SKM-1 treated with dmso at 0.1 percent for 144 hours (cell line): ENCODE data around the gene RIT1.

Source experiments
- DNase-seq: peaks from one replicate; lab custom pipeline; 2025; ENCODE audit not compliant: unreplicated experiment; lab: John Stamatoyannopoulos, UW

Gene RIT1, protein sequence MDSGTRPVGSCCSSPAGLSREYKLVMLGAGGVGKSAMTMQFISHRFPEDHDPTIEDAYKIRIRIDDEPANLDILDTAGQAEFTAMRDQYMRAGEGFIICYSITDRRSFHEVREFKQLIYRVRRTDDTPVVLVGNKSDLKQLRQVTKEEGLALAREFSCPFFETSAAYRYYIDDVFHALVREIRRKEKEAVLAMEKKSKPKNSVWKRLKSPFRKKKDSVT

DNA sequence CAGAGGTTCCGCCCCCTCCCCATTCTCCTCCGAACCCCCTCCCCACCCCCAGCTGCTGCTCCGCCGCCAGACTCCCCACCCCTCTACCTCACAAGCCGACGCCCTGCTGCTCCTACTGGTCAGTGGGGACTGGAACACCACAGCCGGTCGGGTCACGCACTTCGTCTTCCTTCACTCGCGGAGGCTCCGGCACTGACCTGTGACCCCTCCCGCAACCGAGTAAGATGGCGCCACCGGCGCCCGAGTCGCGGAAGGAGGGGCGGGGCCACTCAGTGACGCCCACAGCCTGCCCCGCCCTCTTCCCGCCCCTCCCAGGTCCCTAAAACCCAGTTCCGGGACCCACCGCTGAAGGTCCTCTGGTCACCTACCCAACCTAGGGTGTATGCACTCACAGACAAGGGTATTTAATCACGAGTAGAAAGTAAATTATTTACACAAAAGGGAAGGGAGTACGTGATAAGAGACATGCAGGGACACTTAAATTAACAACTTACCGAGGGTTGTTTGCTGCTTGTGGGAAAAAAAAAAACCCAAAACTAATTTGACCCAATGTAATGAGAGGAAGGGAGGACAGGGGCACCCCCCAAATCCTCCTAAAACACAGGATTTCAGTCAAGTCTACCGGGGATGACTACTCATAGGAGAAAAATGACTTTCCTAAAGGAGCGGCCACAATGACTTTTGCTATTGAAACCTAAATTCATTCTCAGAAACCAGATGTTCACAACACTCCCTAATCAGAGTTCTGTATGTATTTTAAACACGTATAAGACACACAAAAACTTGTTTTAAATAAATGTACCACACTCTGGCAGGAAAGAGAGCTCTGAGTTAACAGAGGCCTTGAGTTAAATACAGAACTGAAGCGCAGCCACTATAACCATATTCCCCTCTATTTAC is at the start of gene RIT1:
TSS of gene RIT1 (minus strand) at position 194 of the 900 bp plus-strand sequence. CDS start 588 bp downstream, outside the sequence.
- peak; percentile 88 for DNase-seq

DNA sequence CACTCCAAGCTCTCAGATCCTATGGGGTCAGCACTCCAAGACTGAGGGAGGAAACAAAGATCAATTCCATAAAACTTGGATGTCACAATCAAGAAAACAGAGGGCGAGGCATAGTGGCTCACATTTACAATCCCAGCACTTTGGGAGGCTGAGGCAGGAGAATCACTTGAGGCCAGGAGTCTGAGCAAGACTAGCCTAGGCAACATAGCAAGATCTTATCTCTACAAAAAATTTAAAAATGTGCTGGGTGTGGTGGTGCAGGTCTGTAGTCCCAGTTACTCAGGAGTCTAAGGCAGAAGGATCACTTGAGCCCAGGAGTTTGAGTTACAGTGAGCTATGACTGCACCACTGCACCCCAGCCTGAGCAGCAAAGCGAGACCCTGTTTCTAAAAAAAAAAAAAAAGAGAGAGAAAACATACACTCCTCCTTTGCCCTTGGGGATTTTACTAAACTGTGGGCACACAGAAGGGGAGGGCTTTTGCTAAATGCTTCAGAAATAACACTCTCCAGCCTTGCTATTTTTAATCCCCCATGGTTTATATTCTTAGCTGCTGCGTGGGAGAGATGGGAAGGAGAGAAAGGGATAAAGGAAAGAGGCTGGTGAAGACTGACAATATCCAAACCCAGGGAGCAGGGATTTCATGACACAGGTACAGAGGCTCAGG is 49.1 kb upstream of the RIT1 start:
- no peak for DNase-seq

DNA sequence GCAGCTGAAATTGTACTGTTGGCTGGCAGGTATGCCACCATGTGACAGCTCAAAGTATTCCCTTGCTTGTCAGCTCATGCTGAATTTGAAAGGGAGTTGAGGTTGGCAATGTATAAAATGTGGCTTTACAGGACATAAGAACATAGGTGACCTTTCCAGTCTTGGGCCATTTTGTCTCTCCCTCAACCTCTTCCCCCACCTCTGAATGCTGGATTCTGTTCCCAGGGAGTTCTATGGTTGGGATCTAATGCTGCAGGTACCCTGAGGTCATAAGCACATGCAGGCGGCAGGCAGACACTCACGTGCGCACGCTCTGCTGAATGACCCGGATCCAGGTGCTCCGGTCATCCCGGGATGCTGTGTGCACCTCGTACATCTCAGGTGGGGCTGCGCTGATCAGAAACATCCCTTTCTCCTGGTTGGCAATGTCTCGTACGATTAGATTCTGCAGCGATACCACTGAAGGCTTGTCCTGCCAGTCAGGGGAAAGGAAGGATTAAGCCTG is 46.3 kb upstream of the RIT1 start:
- no peak for DNase-seq

DNA sequence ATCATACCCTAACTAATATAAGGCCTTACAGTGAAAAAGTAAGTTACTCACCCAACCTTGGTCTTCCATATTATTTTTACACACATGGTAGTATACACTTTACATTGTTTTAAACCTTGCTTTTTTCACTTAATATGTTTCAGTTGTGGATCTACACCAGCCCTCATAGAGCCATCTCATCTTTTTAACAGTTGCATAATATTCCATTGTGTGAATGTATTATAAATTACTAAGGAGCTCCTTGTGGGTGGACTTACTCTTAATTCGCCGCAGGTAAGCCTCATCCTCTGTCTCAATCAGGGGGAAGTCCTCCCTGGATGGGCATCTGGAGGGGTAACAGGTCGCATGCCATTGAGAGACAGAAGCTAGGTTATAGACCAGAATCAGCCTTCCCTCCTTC is 43.5 kb upstream of the RIT1 start:
- DNase-seq, result no peak

DNA sequence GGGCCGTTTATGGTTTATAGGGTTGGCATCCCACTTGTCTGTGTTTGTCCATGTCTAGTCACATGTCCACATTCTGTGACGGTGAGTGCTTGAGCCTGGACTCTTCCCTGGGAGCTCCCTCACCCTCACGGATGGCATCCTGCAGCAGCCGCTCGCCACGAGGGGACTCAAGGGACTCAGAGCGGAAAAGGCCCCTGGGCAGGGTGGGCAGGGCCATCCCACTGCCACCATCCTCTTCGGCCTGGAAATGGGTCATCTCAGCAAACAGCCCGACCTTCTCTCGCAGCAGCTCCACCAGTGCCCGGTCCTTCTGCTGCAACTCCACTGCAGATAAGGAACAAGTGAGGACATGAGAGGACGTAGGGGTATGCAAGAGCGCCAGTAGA is 41.3 kb upstream of the RIT1 start:
- DNase-seq, result no peak

DNA sequence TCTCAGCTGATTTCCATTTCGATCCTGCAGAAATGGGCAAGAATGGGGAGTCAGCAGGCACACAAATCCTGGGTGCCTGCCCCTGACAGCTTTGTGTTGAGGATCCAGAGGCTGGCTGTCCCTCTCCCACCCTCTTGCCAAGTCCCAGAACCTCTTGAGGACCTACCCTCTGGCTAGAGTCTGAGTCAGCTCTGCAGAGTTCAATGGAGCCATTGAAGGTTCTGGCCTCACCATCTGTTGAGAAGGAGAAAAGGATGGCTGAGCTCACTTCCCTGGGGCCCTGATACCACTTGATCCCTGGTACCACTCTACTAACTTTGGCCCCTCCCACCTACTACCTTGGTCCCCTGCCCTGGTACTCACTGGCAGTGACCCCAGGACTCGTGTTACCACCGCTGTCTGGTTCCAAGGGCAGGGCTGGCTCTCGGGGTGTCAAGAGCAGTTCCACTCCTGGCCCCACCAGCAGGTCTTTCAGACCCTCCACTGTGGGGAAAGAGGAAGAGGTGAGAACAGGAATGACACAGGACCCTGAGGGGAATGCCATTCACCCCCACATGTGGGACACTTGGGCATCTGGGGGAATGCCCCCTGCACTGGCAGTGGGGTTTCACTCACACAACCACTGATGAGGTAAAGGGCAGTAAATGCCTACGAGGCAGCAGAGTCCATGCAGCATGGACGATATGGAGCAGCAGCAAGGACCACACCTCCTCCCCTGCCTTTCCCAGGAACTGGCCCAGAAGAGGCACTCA is 40.8 kb upstream of the RIT1 start:
- DNase-seq, result no peak

DNA sequence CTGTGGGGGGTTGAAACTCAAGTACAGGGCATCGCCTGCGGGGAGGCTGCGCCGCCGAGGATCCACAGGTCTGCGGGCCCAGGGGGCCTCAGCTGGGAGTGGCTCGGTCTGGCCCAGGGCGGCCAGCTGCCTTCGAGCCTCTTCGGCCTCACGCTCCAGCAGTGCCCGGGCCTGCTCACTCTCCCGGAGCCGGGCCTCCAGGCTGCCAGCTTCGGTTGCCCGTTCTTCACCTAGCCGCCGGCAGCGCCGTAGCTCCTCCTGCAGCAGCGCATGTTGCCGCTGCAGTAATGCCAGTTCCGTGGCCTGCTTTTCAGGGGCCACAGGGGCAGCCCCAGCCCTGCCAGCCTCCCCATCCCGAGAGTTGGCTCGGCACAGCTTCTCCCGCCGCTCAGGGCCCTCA is 39.7 kb upstream of the RIT1 start:
- no peak for DNase-seq

DNA sequence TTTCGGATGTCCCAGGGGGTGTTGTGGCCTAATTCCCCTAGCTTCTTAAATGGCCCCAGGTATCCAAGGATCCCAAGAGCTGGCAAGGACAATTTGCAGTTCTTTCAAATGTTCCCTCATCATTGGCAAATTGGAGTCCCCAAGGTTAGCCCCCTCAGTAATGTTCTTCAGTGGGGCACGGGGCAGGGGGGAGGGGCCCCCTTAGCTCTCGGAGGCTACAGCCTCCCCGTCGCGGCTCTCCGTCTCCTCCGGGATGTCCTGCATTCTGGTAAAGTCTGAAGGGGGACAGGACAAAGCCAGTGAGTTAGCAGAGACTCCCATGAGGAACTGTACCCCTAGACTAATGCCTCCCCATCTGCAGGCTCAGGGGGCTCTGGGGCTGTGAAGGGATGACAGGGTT is 36.6 kb upstream of the RIT1 start:
- no peak for DNase-seq

DNA sequence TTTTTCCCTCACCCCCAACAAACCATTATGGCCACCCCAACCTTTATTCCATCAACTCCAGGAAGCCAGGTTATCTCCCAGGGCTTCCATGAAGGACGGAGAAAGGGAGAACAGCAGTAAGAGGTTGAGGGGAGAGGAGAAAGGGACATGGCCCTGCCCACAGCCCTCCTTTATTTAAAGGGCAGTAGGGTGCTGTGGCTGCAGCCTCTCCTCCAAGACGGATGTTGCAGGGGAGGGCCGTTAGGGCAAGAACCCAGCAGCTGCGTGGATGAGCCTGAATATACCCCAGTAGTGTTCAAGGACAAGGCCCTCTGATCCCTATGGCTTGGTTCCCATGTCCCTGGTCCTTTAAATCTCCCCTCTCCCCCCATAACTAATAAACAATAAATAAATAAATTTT is 36.1 kb upstream of the RIT1 start:
- DNase-seq, result no peak

DNA sequence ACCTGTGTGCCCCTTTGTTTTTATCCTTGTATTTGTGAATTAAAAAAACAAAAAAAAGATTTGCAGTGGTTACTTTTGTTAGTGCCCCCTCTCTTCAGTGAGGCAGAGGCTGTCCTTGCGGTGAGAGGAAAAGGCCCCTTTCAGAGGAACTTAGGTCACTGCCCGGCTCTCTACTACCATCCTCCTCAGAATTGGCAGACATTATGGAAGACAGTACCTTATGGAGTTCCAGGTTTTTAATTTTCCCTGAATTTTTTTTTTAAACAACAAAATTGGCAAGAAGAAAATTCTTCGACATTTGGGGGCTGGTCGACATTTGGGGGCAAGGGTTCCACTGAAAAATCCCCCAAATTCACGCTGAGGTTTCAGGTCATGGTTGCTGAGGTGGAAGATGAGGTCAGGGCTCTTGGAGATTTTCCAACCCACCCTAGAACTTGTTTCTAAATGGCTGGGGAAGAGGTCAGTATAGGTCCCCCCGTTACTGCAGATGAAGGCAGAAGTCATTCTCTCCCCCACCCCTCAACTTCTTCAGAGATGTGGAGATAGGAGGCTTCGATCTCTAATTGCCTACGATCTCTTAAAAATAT is 35.6 kb upstream of the RIT1 start:
- DNase-seq, result no peak

DNA sequence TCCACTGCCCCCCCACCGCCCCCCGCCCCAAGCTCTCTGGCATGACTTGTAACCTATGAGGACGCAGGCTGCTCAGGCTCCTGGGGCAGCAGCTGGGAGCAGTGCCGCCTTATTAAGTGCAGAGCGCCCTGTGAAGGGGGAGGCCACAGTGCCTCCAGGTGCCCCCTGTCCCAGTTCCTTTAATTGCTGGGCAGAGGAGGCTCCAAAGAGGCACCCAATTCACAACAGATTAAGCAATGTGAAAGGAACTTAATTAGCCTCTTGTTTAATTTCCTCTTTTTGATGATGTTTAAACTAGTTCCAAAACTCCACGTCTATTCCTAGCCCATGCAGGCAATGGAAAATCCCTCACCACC is 33.3 kb upstream of the RIT1 start:
- peak; percentile 50 for DNase-seq

DNA sequence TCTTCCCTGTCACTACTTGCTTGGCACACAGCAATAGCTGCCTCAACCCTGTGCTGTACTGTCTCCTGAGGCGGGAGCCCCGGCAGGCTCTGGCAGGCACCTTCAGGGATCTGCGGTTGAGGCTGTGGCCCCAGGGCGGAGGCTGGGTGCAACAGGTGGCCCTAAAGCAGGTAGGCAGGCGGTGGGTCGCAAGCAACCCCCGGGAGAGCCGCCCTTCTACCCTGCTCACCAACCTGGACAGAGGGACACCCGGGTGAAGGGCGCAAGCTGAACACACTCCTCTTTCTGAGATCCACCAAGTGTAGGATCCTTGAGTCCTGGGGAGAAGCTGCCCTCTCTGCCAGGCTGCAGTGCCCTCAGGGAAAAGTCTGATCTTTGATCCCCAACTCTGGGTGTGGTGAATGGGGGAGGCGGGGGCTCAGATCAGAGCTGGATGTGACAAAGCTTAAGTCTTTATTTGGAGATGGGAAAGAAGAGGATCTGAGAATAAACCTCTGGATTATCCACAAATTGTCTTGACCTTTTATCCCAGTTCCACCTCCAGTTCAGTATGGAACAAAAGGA is 31.5 kb upstream of the RIT1 start:
- no peak for DNase-seq

DNA sequence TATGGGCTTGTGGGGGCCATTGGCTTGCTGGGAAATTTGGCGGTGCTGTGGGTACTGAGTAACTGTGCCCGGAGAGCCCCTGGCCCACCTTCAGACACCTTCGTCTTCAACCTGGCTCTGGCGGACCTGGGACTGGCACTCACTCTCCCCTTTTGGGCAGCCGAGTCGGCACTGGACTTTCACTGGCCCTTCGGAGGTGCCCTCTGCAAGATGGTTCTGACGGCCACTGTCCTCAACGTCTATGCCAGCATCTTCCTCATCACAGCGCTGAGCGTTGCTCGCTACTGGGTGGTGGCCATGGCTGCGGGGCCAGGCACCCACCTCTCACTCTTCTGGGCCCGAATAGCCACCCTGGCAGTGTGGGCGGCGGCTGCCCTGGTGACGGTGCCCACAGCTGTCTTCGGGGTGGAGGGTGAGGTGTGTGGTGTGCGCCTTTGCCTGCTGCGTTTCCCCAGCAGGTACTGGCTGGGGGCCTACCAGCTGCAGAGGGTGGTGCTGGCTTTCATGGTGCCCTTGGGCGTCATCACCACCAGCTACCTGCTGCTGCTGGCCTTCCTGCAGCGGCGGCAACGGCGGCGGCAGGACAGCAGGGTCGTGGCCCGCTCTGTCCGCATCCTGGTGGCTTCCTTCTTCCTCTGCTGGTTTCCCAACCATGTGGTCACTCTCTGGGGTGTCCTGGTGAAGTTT is 30.8 kb upstream of the RIT1 start:
- no peak for DNase-seq

DNA sequence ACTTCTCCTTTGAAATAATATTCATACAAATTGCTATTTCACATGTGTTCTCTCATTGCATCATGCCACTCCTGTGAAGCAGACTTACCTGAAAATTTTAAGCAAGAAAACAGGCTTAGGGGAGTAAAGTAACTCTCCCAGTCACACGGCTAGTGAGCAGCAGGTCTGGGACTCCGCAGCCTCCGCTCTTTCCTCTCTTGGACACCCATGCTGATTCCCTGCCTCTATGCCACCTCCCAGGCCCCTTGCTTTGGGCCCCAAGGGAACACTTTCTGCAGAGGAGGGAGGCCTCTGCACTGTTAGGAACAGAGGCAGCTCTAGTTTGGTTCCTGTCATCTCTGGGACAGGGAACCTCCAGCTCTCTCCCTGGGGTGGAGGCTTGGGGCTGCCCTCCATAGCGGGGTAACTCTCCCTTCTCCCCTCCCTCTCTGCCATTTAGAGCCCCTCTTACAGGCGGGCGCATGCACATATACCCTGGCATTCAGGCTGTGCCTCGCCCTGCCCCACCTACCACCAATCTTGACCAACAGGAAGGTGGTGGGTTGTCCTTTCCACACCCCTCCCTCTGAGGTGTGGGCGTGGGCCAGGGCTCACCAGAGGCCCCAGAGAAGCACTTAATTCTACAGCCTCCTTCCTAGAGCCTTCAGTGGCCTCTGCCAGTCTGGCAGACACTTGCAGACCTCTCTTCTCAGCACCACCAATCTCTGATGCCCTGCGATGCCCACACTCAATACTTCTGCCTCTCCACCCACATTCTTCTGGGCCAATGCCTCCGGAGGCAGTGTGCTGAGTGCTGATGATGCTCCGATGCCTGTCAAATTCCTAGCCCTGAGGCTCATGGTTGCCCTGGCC is 30.1 kb upstream of the RIT1 start, which contains the start of gene RXFP4:
TSS of gene RXFP4 (plus strand) at position 646 of the 852 bp plus-strand sequence. CDS start at position 718, 72 bp downstream.
- peak; percentile 55 for DNase-seq

DNA sequence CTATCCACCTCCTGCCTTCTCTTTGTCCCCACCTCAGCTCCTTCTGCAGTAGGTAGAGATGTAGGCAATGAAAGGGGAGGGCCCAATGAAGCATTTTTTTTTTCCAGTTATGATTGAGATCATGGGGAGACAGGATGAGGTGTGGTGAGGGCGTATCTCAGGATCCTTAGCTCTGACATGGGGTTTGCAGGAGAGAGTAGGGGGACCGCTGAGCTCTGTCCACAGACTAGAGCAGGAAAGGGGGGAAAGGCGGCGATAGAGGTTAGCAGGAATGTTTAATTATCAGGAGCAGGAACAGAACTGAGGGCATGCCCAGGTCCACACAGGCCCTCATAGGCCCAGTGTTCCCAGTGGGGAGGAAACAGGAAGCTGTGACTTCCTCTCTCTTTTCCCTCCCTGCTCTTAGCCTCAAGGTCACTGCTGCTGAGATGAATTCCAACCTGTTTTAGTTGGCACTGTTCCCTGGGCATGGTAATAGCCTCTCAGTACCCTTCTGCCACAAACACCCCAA is 29.4 kb upstream of the RIT1 start:
- peak; percentile 57 for DNase-seq

DNA sequence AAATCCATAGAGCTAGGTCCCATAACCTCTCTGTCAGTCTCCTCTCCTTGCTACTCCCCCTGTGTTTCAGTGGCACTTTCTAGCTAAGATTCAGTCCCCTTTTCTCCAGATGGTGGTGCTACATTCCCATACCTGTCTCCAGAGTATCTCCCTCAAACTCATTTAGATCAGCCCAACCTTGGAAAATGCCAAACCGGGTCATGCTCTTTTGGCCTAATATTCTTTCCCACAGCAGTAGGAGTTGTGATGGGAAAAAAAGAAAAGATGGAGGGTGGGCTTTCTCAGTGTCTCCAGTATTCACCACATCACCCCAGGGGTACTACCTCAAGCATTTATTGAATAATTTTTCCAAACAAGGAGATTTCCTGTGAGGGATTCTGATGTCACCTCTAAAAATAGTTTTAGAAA is 27.1 kb upstream of the RIT1 start:
- peak; percentile 80 for DNase-seq

DNA sequence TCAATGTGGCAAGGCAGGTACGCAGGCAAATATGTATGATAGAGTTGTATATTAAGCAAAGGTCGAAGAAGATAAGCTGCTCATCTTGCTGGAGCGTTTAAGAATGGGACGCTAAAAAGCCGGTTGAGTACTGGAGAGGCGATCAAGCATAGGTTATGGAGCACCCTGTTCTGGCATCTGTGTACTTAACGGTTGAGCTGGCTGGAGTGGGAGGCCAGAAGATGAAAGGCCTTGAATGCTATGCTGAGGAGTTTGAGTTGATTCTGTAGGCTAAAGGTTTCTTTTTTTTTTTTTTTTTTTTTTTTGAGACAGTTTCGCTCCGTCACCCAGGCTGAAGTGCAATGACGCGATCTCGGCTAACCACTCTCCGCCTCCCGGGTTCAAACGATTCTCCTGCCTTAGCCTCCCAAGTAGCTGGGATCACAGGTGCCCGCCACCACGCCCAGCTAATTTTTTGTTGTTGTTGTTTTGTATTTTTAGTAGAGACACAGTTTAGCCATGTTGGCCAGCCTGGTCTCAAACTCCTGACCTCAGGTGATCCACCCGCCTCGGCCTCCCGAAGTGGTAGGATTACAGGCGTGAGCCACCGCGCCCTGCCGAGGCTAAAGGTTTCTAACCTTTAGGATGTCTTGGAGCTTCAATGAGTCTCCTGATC is 23.9 kb upstream of the RIT1 start:
- no peak for DNase-seq
